ENCODE results near the gene CFAP100.

Gene CFAP100

DNA sequence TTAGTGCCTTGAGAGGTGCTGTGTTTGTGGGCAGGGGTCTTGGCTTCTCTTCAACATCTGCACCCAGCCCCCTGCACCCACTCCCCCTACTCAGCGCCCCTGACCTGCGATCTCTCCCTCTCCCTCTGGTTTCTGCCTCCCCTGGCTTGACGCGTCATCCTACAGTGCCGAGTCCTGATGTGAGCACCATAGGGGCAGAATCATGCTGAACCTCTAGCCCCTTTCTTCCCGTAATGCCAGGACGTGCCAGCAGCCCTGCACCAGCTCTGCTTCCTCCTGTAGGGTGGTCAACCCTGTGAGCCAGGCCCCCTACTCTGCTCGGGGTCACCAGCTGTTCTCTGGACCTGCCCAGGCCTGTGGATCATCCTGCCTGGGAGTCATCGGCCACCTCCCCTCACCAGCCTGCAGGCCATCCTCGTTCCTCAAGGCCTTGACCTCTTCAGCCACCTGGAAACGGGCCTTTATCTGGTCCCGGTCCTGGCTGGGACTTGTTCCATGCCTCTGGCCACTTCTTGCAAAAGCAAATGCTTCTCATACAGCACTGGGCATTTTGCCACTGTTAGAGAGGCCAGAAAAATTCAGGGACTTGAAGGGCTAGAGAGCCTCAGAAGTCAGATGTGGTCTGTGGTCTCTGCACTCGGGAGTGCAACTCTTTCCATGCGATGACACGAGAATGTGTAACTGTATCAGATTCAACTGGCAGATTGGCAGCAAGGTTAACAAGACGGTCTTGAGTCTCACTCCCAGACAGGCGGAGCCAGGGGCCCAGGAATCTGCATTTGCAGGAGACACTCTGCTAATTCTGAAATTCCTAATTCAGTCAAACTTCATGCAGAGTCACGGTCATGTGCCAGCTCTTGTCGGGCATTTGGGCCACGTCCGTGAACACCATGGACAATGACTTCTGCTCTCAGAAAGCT is 20.8 kb upstream of the CFAP100 start:
- in situ Hi-C loops (cut with MboI; ENCODE audit: low sequenced_read_pairs) = no loop called here

DNA sequence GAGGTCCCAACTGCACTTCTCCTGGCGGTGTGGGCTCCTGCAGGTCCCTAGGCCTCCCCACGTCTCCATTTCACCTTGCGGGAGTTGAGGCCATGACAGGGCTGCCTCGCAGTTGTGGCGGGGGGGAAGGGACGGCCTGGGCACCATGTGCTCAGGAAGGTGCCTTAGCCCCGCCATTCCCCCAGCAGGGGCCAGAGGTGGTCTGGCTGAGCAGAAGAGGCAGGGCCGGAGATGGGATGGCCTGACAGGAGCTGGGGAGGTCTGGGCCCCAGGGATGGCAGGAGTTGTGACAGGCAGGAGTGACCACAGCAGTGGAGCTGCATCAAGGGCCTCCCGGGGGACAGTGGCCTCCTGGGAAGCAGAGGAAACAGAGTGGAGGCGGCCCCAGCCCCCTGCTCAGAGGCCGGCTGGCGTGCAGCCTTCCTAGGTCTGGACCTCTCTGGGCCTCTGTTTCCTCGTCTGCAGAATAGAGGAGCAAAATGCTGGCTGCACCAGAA is 18.8 kb upstream of the CFAP100 start:
- in situ Hi-C loops (cut with MboI; ENCODE audit: low sequenced_read_pairs) = no loop called here

DNA sequence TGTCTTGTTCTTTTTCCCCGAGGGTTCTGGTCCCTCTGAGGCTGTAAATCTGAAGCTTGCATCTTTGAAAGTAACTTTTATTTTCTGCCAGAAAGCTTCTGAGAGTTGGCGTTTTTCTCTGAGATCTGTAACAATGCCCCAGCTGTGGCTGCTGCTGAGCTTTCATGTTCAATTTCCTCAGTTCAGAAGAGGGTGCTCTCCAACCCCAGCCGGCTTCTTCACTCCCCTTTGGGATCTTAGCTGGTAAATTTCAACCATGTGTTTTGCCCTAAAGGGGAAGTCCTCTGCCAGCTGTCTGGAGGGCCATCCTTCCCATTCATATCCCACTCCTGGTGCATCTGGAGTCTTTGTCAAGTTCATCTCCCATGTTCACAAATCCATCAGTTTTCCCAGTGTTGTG is 18.3 kb upstream of the CFAP100 start:
- in situ Hi-C loops (cut with MboI; ENCODE audit: low sequenced_read_pairs) = no loop called here

DNA sequence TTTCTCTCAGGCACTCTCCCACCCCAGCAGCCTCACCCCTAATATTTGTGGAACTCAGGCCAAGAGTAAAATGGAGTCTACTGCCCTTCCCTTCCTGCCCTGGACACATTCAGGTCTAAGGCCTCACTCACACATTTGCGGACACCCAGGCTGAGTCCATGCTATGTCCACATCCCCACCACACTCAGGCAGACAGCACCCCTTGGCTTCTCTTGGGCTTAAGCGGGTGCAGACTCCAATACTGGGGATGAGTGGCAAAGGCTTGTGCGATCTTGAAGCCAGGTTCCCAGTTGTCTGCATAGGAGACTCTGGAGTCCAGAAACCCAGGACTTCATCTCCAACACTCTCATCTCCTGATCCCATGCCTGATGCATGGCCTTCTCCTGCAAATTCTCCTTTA is 17.5 kb upstream of the CFAP100 start:
- in situ Hi-C loops (cut with MboI; ENCODE audit: low sequenced_read_pairs) = no loop called here

DNA sequence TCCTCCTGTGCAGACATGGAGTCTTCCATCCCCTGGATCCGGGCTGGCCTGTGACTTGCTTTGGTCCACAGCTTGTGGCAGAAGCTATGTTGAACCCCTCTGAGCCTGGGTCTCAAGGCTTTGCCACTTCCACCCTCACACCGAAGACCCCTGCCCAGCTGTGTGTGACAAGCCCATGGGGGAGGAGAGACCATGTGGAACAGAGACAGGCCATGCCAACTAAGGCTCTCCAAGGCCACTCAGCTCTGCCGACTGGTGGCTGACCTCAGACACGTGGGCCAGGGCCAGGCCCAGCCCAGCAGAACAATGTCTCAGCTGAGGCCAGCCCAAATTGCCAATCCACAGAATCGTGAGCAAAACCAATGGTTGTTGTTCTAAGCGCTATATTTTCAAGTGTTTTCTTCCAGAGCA is 16.4 kb upstream of the CFAP100 start:
- in situ Hi-C loops (cut with MboI; ENCODE audit: low sequenced_read_pairs) = no loop called here

DNA sequence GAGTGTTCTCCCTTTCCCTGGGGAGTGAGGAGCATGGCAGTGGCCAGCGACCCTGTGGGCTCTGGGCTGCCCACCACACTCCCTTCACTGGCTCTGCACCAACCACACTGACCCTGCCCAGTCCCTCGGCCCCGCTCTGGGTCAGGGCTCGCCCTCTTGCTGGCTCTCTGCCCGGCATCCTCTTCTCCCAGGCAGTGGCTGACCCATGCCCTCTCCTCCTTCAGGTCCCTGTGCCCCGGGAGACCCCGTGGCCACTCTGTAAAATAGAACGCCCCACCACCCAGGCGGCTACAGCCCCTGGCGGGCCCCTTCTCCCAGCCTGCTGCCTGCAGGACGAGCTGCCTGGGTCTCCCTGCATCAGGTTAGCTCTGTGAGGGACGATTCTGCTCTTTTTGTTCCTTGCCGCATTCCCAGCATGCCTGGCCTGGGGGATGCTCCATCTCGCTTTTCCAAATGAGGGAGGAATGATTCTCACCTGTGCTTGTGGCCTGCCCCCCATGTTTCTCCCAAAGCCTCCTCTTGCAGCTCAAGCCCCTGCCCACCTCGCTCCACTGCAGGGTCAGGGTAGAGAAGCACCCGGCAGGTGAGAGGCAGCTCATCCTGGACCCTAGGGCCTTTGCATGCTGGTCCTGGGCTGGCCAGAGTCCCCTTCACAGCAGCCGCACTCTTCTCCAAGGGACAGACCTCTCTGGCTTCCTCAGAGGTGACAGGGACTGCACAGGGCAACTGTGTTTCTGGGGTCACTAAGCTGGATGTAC is 14.5 kb upstream of the CFAP100 start:
- in situ Hi-C loops (cut with MboI; ENCODE audit: low sequenced_read_pairs) = no loop called here

DNA sequence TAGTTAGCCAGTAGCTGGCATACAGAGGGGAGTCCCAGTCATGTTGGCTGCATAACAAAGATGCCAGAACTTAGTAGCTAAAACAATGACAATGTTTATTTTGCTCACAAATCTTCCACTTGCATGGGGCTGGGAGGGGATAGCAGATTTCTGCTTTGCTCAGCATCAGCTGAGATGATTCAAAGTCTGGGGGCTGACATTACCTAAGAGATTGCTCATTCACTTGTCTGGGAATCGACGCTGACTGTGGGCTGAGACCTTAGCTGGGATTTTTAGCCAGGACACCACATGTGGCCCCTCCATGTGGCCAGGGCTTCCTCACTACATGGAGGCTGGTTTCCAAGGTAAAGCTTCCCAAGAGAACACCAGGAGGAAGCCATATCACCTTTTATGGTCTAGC is 12.7 kb upstream of the CFAP100 start:
- in situ Hi-C loops (cut with MboI; ENCODE audit: low sequenced_read_pairs) = no loop called here

DNA sequence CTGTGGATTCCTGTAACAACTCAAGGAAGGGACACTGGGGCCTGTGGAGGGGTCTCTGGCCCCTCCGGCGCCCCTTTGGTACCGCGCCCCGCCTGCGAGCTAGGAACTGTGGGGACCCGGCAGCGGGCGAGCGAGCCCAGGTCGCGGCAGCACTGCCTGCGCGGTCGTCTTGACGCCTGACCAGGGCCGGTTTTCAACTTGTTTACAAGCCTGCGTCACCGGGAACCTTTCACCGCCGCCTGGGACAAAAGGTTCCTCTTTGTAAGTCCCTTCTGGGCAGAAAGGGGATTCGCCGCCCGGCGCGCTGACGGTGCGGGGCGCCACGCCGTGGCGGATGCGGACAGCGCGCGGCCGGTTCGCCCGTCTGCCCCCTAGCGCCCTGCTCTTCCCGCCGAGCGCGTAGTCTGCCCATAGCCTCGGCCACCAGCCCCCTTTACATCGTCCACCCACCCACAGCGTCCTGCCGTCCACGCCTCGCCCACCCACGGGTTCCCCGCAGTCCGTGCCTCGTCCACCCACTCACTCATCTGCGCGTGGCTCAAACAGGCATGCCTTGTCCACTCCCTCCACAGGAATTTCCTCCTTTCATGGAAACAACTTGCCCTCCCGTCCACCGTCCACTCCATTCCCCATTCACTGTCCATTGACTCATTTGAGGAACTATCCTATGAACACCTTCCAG is 5.5 kb upstream of the CFAP100 start:
- in situ Hi-C loops (cut with MboI; ENCODE audit: low sequenced_read_pairs) = no loop called here

DNA sequence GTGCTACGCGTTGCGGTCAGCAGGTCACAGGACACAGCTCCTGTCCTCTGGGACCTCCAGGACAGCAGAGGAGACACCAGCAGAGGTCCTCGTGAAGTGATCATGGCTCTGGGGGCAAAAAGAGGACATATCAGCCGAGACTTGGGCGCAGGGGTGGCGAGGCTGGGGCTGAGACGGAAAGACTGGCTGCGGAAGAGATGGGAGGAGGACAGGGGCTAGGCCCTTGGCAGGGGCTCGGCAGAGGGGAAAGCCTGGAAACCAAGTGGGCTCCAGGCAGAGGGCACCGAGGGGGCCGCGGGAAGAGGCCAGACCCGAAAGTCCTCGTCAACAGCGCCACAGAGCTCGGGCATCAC is 4.9 kb upstream of the CFAP100 start:
- in situ Hi-C loops (cut with MboI; ENCODE audit: low sequenced_read_pairs) = no loop called here

DNA sequence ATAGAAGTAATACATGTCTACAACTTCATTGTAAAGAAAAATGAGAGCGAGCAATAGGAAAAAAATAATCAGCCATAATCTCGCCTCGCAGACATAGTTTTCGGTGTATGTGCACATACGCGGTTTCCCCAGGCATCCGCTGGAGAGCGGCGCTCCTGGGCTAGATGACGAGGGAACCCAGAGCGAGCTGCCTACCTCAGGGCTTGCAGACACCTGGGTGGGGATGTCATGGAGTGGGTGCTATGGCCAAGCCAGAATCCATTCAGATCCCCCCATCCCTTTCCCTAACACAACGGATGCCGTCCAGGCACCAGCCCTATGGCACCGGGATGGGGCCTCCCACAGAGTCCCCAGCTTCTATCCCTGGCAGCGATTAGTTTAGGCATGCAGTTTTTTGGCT is 4.5 kb upstream of the CFAP100 start:
- in situ Hi-C loops (cut with MboI; ENCODE audit: low sequenced_read_pairs) = no loop called here

DNA sequence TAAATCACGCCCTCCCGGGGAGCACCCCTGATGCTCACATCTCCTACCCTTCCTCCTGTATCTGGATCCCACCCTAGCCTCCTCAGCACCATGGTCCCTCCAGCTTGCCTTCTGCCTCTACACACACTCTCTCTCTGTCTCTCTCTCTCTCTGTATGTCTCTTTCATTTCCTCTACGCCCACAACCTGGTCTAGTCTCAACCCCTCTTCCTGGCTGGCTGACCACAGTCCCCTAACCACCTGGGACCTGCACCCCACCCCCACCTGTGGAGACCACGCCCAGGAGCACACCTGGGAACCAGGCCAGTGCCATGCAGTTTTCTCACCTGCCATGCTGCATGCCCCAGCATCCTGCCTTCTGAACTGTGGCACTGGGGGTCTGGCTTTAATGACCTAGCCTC is 4.0 kb upstream of the CFAP100 start:
- in situ Hi-C loops (cut with MboI; ENCODE audit: low sequenced_read_pairs) = no loop called here

DNA sequence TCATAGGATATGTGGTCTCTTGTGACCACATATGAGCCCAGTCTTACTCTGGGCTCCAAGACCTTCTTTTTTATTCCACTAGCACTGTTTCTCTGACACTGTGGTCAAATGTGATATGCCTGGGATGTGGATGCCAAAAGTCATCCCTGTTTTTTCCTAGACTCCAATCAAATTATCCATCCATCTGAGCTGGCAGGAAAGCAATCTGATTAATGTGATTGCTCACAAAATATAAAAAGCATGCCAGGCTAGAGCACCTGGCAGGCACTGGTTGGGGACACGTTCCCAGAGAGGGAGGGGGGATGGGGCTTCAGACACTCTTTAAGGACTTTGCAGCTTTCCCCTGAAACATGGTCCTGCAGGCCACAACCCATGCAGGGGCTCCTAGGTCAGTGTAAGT is 3.1 kb upstream of the CFAP100 start:
- in situ Hi-C loops (cut with MboI; ENCODE audit: low sequenced_read_pairs) = no loop called here

DNA sequence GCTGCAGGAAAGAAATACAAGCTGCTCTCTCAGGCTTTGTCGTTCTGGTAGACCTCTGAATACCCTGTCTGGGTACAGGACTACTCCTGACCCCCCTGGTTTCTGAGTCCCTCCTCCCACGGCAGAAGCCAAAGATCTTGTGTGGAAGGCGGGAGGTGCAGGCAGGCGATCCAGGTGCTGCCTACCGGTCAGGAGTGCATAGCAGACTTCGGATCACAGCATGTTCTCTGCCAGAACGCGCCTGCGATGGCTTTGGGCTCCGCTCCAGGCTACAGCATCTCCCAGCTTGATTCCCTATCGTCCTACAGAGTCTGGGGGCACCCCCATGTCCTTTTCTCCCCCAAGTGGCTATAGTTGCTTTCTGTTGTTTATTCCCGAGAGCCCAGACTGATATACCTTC is 2.5 kb upstream of the CFAP100 start:
- in situ Hi-C loops (cut with MboI; ENCODE audit: low sequenced_read_pairs) = no loop called here

DNA sequence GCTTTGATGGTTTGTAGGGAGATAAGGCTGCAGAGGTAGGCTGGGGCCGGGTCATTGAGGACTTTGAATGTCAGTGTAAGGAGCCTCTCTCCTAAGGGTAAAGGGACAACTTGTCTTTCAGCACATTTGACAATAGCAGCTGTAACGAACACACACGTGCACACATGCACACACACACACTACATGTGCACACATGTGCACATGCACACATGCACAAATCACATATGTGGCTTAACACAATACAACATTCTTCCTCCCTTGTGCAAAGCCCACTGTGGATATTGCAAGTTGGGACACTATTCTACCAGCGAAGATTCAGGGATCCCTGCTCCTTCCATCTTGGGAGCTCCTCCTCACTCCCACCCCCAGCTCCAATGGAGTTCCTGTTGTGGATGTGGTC is 1.1 kb upstream of the CFAP100 start:
- in situ Hi-C loops (cut with MboI; ENCODE audit: low sequenced_read_pairs) = no loop called here

DNA sequence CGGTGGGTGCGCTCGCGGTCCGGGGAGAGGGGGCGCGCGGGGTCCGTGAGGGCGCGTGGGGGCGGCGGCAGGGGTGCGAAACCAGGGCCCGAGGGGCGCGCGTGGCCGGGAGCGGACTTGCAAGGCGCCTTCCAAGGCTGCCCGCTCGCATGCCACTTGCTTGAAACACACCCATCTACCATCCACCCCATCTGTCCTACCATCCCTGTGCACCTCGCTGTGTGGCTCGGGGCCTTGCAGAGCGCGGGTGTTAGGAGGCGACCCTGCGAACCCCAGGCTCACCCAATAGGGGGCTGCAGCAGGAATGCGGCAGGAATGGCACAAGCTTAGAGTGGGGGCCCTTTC is 240 bp downstream of the CFAP100 start:
- in situ Hi-C loops (cut with MboI; ENCODE audit: low sequenced_read_pairs) = no loop called here

DNA sequence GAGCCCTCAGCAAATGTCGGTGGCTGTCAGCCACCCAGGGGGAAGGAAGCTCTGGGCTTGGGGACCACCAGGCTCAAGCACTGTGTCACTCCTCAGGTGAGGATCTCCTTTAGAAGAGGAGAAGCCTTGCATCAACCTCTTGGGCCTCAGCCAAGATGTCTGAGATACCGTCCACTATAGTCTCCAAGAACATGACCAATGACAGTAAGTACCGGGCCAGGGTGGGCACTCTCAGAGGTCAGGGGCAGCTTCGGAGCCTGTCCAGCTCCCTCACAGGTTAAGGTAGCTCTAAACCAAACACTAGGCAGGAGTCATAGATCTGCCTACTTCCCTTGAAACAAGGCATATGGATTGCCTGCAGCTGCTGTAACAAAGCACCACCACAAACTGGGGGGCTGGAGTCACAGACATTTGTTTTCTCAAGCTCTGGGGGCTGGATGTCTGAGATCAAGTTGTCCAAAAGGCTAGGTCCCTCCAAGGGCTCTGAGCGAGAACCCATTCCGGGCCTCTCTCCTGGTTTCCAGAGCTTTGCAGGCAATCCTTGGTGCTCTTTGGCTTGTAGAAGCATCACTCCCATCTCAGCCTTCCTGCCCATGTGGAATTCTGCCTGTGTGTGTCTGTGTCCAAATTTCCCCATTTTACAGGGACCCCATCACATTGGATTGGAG is 1.3 kb downstream of the CFAP100 start:
- in situ Hi-C loops (cut with MboI; ENCODE audit: low sequenced_read_pairs) = no loop called here

DNA sequence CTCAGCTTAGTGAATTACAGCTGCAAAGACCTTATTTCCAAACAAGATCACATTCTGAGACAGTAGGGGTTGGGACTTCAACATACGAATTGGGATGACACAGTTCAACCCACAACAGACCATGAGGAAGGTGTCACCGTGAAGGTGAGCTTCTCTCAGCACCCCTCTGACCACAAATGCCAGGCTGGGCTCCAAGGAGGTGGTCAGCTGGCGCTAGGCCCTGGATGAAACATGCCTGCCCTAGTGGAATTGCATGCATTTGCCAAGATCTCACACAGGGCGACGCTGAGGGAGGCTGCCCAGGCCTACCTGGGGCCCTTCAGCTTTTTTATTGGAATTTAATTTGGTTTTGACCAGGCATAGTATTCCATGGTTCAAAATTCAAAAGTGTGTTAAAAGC is 1.8 kb downstream of the CFAP100 start:
- in situ Hi-C loops (cut with MboI; ENCODE audit: low sequenced_read_pairs) = no loop called here

DNA sequence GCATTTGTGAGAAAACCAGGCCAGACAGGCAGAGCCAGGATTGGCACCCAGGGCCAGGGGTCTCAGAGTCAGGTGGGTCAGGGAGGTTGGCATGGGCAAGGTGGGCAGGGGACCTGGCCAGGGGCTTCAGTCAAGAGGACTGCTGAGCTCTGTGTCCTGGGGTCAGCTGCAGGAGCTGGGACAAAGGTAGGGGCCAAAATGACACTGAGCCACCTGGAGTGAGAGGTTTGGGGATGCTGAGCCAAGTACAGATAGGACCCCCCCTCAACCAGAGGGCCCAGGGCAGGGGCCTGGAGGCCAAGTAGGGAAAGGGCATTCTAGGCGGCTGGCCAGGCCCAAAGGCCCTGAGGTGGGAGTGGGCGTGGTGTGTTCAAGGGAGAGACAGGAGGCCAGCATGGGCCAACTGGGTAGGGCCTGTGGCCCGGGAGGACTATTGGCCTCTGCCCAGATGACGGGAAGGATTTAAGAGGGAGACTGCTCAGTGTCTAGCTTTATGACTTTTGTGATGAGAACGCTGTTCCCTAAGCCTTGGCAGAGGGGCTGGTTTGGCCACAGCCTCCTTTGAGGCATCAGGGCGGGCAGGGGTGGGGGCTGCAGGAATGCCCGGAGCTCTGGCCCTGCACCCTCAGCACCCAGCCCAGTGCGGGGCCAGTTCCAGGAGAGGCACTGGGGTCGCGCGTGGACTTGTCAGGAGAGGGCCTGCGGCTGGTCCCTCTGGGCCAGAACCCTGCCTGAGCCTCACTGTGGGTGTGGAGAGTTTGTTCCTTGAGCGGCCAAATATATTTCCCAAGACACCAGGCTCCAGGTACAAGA is 3.1 kb downstream of the CFAP100 start:
- in situ Hi-C loops (cut with MboI; ENCODE audit: low sequenced_read_pairs) = no loop called here

DNA sequence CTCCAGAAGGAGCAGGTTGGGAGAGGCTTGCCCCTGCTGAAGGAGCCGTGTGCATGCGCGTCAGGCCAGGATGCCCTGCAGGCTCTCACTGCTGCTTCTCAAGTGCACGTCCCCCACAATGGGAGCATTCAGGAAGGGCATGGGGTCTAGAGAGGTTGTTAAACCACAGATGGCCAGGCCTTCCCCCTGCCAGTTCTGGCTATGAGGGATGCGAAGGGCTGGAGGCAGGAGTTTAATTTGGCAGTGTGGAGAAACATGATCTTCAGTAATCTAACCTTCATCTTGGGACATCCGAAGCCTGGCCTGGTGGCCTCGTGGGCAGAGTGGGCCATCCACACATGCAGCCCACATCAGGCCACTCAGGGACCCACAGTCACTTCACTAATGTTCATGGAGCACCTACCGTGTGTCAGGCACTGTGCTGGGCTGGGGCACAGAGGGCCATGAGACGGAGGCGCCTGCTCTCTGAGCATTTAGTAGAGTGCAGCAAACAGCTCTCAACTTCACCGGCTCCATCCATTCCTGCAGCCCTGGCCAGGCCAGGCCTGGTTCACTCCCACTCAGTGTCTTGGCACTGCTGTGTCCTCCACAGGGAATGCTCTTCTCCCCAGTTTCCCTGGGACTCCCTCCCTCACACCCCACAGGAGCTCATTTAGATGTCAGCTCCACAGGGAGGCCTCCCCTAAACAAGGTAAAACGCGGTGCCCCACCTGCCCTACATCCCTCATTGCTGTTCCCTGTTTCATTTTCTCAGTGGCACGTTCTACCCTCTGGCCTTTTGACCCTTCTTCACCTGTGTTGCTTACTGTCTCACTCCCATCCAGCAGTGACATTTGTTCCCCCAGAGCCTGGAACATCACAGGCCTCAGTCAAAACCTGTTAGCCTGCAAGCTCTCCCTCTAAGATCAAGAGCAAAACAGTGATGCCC is 4.0 kb downstream of the CFAP100 start:
- in situ Hi-C loops (cut with MboI; ENCODE audit: low sequenced_read_pairs) = no loop called here

Measured in hTERT RPE-1 (cell line).